ENCODE measurements around the gene PLA1A.
A peak's percentile ranks its signal among the peaks of the same experiment; 100 is the strongest.
"Not testable (repeated sequence)": the region's sequence is repeated elsewhere in the genome, so short reads cannot be mapped to it uniquely, and the experiment has no call there.

Gene PLA1A, protein sequence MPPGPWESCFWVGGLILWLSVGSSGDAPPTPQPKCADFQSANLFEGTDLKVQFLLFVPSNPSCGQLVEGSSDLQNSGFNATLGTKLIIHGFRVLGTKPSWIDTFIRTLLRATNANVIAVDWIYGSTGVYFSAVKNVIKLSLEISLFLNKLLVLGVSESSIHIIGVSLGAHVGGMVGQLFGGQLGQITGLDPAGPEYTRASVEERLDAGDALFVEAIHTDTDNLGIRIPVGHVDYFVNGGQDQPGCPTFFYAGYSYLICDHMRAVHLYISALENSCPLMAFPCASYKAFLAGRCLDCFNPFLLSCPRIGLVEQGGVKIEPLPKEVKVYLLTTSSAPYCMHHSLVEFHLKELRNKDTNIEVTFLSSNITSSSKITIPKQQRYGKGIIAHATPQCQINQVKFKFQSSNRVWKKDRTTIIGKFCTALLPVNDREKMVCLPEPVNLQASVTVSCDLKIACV

DNA sequence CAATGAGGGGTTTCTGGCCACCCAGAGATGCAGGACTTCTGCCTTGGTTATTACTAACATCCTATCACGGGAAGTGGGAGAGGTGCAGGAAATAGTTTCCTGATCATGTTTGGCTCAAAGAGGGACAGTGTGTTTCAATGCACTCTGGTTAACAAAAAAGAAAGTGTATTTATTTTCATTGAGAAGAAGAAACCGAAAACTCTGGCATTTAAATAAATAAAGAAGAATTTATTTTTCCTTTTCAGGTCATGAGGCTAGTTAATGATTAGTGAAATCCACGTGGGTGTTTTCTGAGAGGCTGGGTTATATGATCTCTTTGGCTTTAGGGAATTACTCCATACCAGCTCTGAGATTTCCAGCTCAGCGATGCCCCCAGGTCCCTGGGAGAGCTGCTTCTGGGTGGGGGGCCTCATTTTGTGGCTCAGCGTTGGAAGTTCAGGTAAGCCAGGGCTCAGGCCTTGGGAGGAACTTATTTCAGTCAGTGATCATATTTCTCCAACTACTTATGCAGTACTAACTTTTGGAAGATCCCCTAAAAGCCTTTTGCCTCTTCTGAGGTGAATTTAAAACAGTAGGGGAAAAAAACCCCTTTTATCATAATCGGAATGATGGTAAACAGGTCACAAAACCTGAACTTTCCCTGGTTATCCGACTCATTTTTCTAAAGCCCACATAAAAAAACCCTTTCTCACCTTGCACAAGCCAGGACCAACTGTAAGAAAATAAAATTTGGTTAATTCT, at the start of gene PLA1A:
PLA1A (plus strand) TSS at position 338 of the 741 bp plus-strand sequence; CDS start at position 367, 29 bp downstream.
- no peak for DNase-seq (ENCODE audit: low spot score)

DNA sequence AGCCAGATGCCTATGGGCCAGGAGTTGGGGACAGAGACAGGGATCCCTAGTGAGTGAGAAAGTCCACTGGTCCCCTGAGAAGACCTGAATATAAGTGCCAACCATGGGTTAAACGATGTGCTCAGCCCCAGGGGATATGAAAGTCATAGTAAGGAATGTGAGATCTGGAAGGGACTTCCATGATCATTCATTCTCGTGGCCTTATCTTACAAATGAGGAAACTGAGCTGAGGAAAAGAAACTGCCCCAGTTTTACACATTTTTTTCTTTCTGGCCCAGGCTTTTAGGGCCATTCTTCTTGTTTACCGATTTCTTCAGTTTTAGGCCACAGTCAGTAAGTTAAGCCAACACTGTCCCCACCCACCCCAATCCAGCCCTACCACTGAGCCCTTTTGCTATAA, 49.3 kb upstream of the PLA1A start:
- DNase-seq (ENCODE audit: low spot score) = no peak

DNA sequence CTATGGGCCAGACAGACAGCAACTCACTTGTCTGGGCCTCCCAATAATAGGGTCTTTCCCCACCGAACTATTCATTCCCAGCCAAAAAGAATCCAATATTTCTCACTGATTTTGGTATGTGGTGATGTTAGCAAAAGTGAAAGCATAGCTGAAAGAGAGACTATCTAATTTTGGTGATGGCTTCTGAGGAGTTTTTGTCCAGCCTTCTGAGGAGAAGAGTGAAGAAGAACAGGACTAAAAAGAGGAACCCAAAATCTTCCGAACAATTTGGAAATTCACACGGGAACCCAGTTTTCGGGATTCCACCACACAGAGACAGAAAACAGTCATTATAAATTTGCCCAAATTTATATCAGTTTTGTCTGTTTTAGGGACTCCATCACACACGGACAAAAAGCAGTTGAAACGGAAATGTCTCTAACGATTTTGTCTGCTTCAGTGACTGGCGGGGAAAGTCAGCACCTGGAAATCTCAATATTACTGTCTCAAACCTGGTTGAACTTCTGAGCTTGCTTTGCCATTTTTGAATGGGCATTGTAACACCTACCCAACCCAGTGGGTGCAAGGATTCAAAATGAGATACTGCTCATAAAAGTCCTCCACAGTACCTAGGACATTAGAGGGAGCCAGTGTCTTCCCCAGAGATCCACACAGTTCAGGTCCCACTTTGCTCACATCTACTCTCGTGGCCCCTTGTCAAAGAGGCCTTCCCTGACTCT, 47.3 kb upstream of the PLA1A start:
- no peak for DNase-seq (ENCODE audit: low spot score)

DNA sequence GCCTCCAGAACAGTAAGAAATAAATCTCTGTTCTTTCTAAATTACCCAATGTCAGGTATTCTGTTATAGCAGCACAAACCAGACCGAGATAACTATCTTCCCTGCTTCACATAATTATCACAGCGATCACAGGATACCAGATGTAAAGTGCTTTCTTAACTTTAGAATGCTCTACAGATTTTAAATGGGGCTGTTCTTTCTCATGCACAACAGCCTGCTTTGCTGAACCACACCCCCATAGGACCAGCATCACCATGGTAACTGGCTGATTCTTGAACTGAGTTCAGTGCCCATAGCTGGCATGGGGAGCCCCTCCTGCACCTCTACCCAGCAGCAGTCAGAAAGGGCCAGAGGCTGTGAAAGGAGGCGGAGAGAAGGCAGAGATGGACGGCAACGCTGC, 46.1 kb upstream of the PLA1A start:
- DNase-seq (ENCODE audit: low spot score) = no peak

DNA sequence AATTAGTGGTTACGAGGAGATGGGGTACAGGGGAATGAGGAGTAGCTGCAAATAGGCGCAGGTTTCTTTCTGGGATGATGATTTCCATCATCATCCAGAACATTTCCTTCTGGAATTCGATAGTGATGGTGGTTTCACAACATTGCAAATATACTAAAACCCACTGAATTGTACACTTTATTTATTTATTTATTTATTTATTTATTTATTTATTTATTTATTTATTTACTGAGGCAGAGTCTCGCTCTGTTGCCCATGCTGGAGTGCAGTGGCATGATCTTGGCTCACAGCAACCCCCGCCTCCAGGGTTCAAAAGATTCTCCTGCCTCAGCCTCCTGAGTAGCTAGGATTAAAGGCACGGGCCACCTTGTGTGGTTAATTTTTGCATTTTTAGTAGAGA, 44.8 kb upstream of the PLA1A start:
- DNase-seq (ENCODE audit: low spot score) = not testable (repeated sequence)

GRCh38 chr3:119553823-119554415, 43.8 kb upstream of the PLA1A start:
- no peak for DNase-seq (ENCODE audit: low spot score)

GRCh38 chr3:119555309-119555735, 42.4 kb upstream of the PLA1A start:
- no peak for DNase-seq (ENCODE audit: low spot score)

GRCh38 chr3:119555929-119556328, 41.8 kb upstream of the PLA1A start:
- no peak for DNase-seq (ENCODE audit: low spot score)

DNA sequence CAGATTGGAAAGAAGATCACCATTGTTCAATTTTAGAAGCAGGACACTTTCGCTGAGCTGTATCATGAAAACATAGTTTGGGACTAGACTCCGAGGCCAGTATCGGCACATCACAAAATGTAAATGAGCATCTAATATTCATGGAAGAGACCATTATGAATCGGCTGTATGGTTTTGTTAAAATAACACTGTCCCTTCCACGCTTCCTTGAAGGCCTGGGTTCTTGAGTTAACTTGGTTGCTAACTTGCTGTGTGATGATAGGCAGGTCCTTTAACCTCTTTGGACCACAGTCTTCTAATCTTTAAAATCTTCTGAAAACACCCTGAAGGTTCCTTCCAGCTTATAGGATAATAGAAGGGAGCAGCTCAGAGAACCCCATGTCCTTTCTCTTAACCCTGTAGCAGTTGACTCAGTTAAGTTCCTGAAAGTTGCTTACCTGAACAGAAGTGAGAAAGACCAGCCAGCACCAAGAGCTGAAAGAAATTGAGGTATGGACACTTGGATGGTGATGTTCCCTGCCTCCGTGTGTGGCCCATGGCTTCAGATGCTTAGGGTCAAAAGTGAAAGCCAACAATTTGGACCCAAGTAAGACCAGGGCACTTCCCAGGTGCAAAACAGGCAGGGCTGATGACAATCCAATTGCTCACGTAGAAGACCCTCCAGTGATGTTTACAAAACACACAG, 40.4 kb upstream of the PLA1A start:
- no peak for DNase-seq (ENCODE audit: low spot score)

- no peak for DNase-seq (ENCODE audit: low spot score)
Measured at GRCh38 chr3:119557877-119558269, 39.8 kb upstream of the PLA1A start.

DNA sequence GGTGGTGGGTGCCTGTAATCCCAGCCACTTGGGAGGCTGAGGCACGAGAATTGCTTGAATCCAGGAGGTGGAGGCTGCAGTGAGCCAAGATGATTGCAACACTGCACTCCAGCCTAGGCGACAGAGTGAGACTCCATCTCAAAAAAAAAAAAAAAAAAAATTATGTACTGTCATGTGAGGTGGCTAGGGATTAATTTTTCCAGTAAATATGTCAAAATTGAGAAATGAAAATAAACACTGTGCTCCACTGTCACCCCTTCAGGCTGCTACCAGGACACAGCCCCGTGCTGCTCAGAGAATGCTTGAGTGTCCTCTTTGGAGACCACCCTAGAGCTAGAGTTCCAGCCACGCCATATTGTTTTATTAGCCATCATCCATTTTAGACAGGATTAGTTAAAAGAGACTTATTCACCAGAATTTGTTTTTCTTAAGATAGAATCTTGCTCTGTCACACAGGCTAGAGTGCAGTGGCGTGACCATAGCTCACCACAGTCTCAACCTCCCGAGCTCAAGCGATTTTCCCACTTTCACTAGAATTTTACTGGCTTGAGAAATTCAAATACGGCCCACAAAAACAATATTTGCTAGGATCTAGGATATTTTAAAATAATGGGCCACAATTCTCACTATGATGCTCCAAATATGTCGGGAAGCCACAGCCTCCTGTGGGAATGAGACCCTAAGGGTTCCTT, 38.9 kb upstream of the PLA1A start:
- DNase-seq (ENCODE audit: low spot score) = no peak

DNA sequence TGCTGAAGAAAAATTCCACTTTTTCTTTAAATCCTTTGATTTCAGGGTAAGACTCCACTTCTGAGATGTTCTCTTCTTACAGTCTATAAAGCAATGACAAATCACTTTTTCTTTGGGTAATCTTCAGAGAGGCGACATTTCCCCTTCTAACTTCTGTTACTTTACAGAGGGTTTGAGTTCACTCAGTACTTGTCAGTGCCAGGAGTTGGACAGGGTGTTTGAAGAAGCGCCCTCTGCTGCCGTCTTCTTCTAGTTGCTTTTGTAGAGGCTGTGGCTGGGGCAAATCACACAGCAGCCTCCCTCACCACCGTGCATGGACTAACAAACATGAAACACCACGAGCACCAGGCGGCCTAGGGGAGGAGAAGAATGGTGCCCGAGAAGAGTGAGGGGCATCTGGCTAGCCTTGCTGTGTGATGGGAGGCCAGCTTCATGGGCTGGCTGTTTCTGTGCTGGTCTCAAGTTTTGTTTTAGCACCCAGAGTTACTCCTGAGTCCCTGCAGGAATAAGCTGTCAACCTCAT, 38.2 kb upstream of the PLA1A start, which contains the start of gene CD80:
CD80 (minus strand) TSS at position 174 of the 523 bp plus-strand sequence. CDS start 1,886 bp downstream, outside the sequence.
- DNase-seq (ENCODE audit: low spot score) = peak; percentile 72

- DNase-seq (ENCODE audit: low spot score) = no peak
Measured at GRCh38 chr3:119560160-119560559, 37.5 kb upstream of the PLA1A start.

DNA sequence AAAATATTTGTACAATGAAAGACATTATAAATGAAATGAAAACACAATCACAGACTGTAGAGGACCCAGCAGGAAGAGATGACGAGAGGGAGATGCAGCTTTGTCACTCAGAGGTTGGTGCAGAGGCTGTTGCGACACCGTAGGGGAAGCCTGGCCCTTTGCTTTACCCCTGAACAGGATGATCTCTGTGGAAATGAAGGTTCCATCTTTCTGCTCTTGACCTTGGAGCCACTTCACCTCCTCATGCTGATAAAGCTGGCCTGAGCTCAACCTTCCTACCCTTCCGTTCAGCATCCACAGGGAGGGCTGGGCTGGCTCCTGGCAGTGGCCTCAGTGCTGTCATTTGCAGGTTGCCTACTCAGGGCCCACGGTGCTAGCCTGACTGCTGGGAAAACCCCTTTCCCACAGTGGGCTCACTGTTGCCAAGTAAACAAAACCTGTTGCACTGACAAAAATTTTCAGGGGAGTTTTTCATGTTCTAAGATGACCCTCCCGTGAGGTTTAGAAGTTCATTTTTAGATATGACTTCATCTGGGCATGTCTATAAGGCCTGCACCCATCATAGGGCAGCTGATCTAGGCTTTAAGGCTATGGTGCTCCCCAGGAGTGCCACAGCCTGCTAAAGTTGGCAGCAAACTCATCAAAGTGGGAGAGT, 35.3 kb upstream of the PLA1A start:
- DNase-seq (ENCODE audit: low spot score) = no peak

GRCh38 chr3:119563334-119563733, 34.4 kb upstream of the PLA1A start:
- not testable (repeated sequence) for DNase-seq (ENCODE audit: low spot score)

- DNase-seq (ENCODE audit: low spot score) = no peak
Measured at GRCh38 chr3:119569156-119569555, 28.5 kb upstream of the PLA1A start.

GRCh38 chr3:119570229-119570628, 27.5 kb upstream of the PLA1A start:
- DNase-seq (ENCODE audit: low spot score) = no peak

- DNase-seq (ENCODE audit: low spot score) = no peak
Measured at GRCh38 chr3:119571230-119571629, 26.5 kb upstream of the PLA1A start.

- no peak for DNase-seq (ENCODE audit: low spot score)
Measured at GRCh38 chr3:119571688-119572087, 26.0 kb upstream of the PLA1A start.

- DNase-seq (ENCODE audit: low spot score) = no peak
Measured at GRCh38 chr3:119575507-119575906, 22.2 kb upstream of the PLA1A start.
